GM12878 (cell line): ENCODE measurements around the gene UFD1. TPM values are rescaled to one million over a fixed set of nuclear protein-coding genes. Genes with fewer than 3 reads are reported as not detected.

Source experiments
- ATAC-seq: fragments of 200-7000 bp; cut with Tn5 transposase; 3 replicates; pipeline ENCODE4 v1.9.1; 2020; ENCODE audit warnings: mild to moderate bottlenecking, moderate library complexity
- BruUV-seq: library from RNA; stranded (reverse); fragments of 400-500 nt; replicated peaks from 2 replicates; lab custom pipeline; 2021; lab: Mats Ljungman, UMichigan
- CTCF ChIA-PET: fragments of 300-600 bp; sonication (Branson Sonifier 250); formaldehyde crosslinking; extraction: SDS; loops from one replicate; lab custom pipeline; 2021; ENCODE audit warnings: inconsistent platforms; lab: Yijun Ruan, JAX
- POLR2A ChIA-PET: fragments of 350-600 bp; formaldehyde crosslinking; extraction: SDS; loops from one replicate; lab custom pipeline; 2021; ENCODE audit warnings: inconsistent platforms; lab: Charles Lee
- RAD21 ChIA-PET: fragments of 300-600 bp; sonication (Branson Sonifier 250); formaldehyde crosslinking; loops from one replicate; lab custom pipeline; 2023; ENCODE audit warnings: antibody characterized with exemption; ENCODE audit not compliant: unreplicated experiment; lab: Charles Lee
- SMC1A ChIA-PET: fragments of 300-600 bp; sonication (Branson Sonifier 250); formaldehyde crosslinking; loops from one replicate; lab custom pipeline; 2023; ENCODE audit not compliant: unreplicated experiment, uncharacterized antibody; lab: Charles Lee
- DNase-seq: peaks from one replicate; pipeline ENCODE4 v3.0.0-alpha.2; 2011; ENCODE audit warnings: low read depth, low spot score
- FAIRE-seq: peaks from 3 replicates; lab custom pipeline; 2011; peaks lifted over from hg19 to GRCh38; lab: Jason Lieb, UNC
- H2AFZ ChIP-seq: 2 replicates; pipeline ENCODE4 v1.6.0; 2011; ENCODE audit warnings: low read depth, low read length, control low read depth; ENCODE audit not compliant: control insufficient read depth
- H3K27ac ChIP-seq: 2 replicates; pipeline ENCODE4 v1.5.1; 2011; ENCODE audit warnings: control low read depth; ENCODE audit not compliant: control insufficient read depth, insufficient read depth
- H3K27me3 ChIP-seq, 2 experiments: replicated peaks in 1 of 2; 2 replicates each; pipeline versions ENCODE4 v1.6.0 to v1.6.1; 2011; ENCODE audit warnings: low read length in 1 of 2; ENCODE audit not compliant: control insufficient read depth in 2 of 2, insufficient read depth in 2 of 2
- H3K36me3 ChIP-seq, 2 experiments: 2 replicates each; pipeline ENCODE4 v1.5.1; 2011; ENCODE audit warnings: low read length in 1 of 2; ENCODE audit not compliant: control insufficient read depth in 2 of 2, insufficient read depth in 2 of 2
- H3K4me1 ChIP-seq: 2 replicates; pipeline ENCODE4 v1.6.1; 2011; ENCODE audit warnings: mild to moderate bottlenecking, low read length, moderate library complexity, mixed read lengths; ENCODE audit not compliant: control insufficient read depth, insufficient read depth
- H3K4me2 ChIP-seq: 2 replicates; pipeline ENCODE4 v1.6.0; 2011; ENCODE audit warnings: control low read depth; ENCODE audit not compliant: control insufficient read depth, insufficient read depth
- H3K4me3 ChIP-seq: fragments of 200-600 bp; sonication (generic); 2 replicates; pipeline ENCODE4 v1.5.1; 2016
- H3K79me2 ChIP-seq: 2 replicates; pipeline ENCODE4 v1.6.0; 2011; ENCODE audit warnings: low read length; ENCODE audit not compliant: control insufficient read depth, insufficient read depth
- H3K9ac ChIP-seq: 2 replicates; pipeline ENCODE4 v1.8.0; 2011; ENCODE audit warnings: low read length, control low read depth, mixed read lengths; ENCODE audit not compliant: control insufficient read depth, insufficient read depth
- H3K9me3 ChIP-seq: replicated peaks from 3 replicates; pipeline ENCODE4 v1.5.1; 2011; ENCODE audit warnings: mild to moderate bottlenecking, low read length; ENCODE audit not compliant: control insufficient read depth, insufficient read depth
- H4K20me1 ChIP-seq: 2 replicates; pipeline ENCODE4 v1.6.0; 2011; ENCODE audit not compliant: control insufficient read depth, insufficient read depth
- CHD1 ChIP-seq: IDR thresholded peaks from 2 replicates; pipeline ENCODE4 v1.6.1; 2012; ENCODE audit warnings: low read depth, low read length, improper control_type of control experiment
- FOS ChIP-seq: IDR thresholded peaks from 3 replicates; pipeline ENCODE4 v1.6.1; 2011; ENCODE audit warnings: borderline replicate concordance; ENCODE audit not compliant: insufficient read length; ENCODE audit errors: extremely low read depth
- HDAC2 ChIP-seq: fragments of 200-600 bp; sonication (generic); IDR thresholded peaks from 2 replicates; pipeline ENCODE4 v1.6.1; 2017
- HDAC6 ChIP-seq: fragments of 200-600 bp; sonication (generic); IDR thresholded peaks from one replicate; pipeline ENCODE4 v1.8.0; 2017; ENCODE audit warnings: antibody characterized with exemption; ENCODE audit not compliant: unreplicated experiment
- HSF1 ChIP-seq: fragments of 150-350 bp; IDR thresholded peaks from 2 replicates; pipeline ENCODE4 v1.6.1; 2014; ENCODE audit warnings: mild to moderate bottlenecking, low read depth, low read length
- MYB ChIP-seq: fragments of 150-350 bp; IDR thresholded peaks from 2 replicates; pipeline ENCODE4 v1.6.1; 2014; ENCODE audit warnings: mild to moderate bottlenecking, low read depth, low read length, borderline replicate concordance
- REST ChIP-seq: IDR thresholded peaks from 2 replicates; pipeline ENCODE4 v1.6.1; 2012; ENCODE audit warnings: mild to moderate bottlenecking, low read depth, low read length
- SMC3 ChIP-seq: IDR thresholded peaks from 2 replicates; pipeline ENCODE4 v1.6.1; 2011; ENCODE audit warnings: low read length, improper control_type of control experiment, borderline replicate concordance
- ZNF24 ChIP-seq: fragments of 450-650 bp; IDR thresholded peaks from 2 replicates; pipeline ENCODE4 v1.6.1; 2017; ENCODE audit warnings: antibody characterized with exemption, mild to moderate bottlenecking
- WGBS: methylation state at CpG from one replicate; pipeline ENCODE4 v1.1.6; 2016; ENCODE audit warnings: low lambda C conversion rate; ENCODE audit not compliant: insufficient replicate concordance, insufficient coverage; ENCODE audit errors: missing lambda C conversion rate; 5-methylcytosine and 5-hydroxymethylcytosine counted together
- in situ Hi-C: fragments of 300-500 bp; cut with MboI; formaldehyde crosslinking; loops from 9 replicates; pipeline ENCODE4 v1.14.3; 2018; ENCODE audit warnings: mixed read lengths
- intact Hi-C: fragments of 100-400 bp; cut with micrococcal nuclease; formaldehyde crosslinking; loops from one replicate; pipeline ENCODE4 v1.14.2; 2022; ENCODE audit not compliant: unreplicated experiment
- polyA plus RNA-seq, 11 experiments: library from polyadenylated mRNA; depleted of rRNA in 4 of 11; unstranded in 6 of 11; stranded (reverse) in 5 of 11; fragments of >200 nt; fragmentation: Nextera tagmentation in 4 of 11; fragmentation: Illumina TruSeq in 1 of 11; extraction: Ambion mirVana in 4 of 11; extraction: Trizol in 1 of 11; gene quantifications; 1 replicate in 1 of 11; 2 replicates in 10 of 11; pipeline versions ENCODE4 v1.2.1 to v1.2.3, GENCODE V29; 2011 to 2016; ENCODE audit warnings: inconsistent platforms in 2 of 11, missing spikeins in 2 of 11, low read depth in 1 of 11
- total RNA-seq, 4 experiments: library from RNA; depleted of rRNA in 3 of 4; stranded (reverse); fragments of >200 nt in 3 of 4; fragmentation: Illumina TruSeq in 1 of 4; extraction: Trizol in 1 of 4; gene quantifications; 2 replicates each; pipeline versions ENCODE4 v1.2.1 to v1.2.3, GENCODE V29; 2013 to 2021

Gene UFD1
- total and polyA plus RNA-seq, 10 of the 15 experiments (the other 5 are each of a cell fraction or from before 2014, with no cell fraction given): 67.2 to 143 (median 117) TPM

- in situ Hi-C loops: loop anchor here (25.0 kb wide), 1 partner anchor 1797 kb away; the partner anchor contains the start of genes ATP6V1E1 and BCL2L13
- H3K36me3 ChIP-seq: peaks cover 2 to 4% of the 10 kb centered on the region in 2 experiments; a peak in 2 of 4 replicates
- no peak overlapping the region for H3K27ac ChIP-seq
Measured at GRCh38 chr22:19434401-19434800, 44.6 kb downstream of the UFD1 start.

More at GRCh38 chr22:19434401-19434800, 44.6 kb downstream of the UFD1 start:
- Histone ChIP-seq H3K27me3 (no peaks in the 10 kb centered on the region), H2AFZ (no peak overlapping the region), H3K9me3 (no peaks in the 10 kb centered on the region), H3K4me3 (no peak overlapping the region), H3K9ac (no peak overlapping the region), H3K4me1 (no peaks in the 10 kb centered on the region), H4K20me1 (no peaks in the 10 kb centered on the region; the same call in 1 of the 2 replicates), H3K79me2 (peaks cover 34% of the 10 kb centered on the region), H3K4me2 (no peak overlapping the region)
- no peak for TF ChIP-seq HDAC6
- no peak for TF ChIP-seq FOS
- TF ChIP-seq HDAC2: no peak
- TF ChIP-seq SMC3: no peak
- no peak for TF ChIP-seq CHD1
- TF ChIP-seq ZNF24: no peak
- no peak for TF ChIP-seq HSF1
- TF ChIP-seq MYB: no peak
- no peak for TF ChIP-seq REST
- DNase-seq (no peak), ATAC-seq (no peak), FAIRE-seq (no peak)
- BruUV-seq: no TSS peak
- 70% methylated on average over 7 of the region's 7 CpGs for WGBS
- intact Hi-C loops: loop anchor here (5.0 kb wide), 1 partner anchor 257 kb away; the partner anchor contains the start of gene SLC25A1
- ChIA-PET CTCF (interaction anchor here (1.1 to 1.6 kb wide), 5 partner anchors 12 to 290 kb away, joined by 3 to 9 read pairs (median 3); partner anchors contain the start of genes C22orf39 and ESS2), POLR2A (interaction anchor here (3.0 kb wide), 1 partner anchor 10 kb away, joined by 19 read pairs; no protein-coding TSS in a partner anchor), SMC1A (interaction anchor here (0.6 to 2.3 kb wide), 2 partner anchors 11 to 26 kb away, joined by 3 to 18 read pairs; no protein-coding TSS in a partner anchor), RAD21 (interaction anchor here (1.2 kb wide), 1 partner anchor 256 kb away, joined by 3 read pairs; the partner anchor contains the start of gene SLC25A1)
